ENCODE measurements around the gene PCYT1A. TPM values are rescaled to one million over a fixed set of nuclear protein-coding genes. Genes with fewer than 3 reads are reported as not detected.

Gene PCYT1A
- total RNA-seq, 3 donors from 2014 or later: 55.9 to 92.0 (median 56.4) TPM

GRCh38 chr3:196232154-196232881 lies 55.2 kb downstream of the PCYT1A start:
- H3K4me1 ChIP-seq: no peaks in the 10 kb centered on the region
- no peak overlapping the region for H3K4me3 ChIP-seq
- H3K9me3 ChIP-seq: no peaks in the 10 kb centered on the region
- no peaks in the 10 kb centered on the region for H3K36me3 ChIP-seq
- TF ChIP-seq POLR2A (IDR thresholded peaks at IDR 0.05) (no peak), POLR2AphosphoS5 (IDR thresholded peaks at IDR 0.05) (no peak)
- TF ChIP-seq, protein P1, sequence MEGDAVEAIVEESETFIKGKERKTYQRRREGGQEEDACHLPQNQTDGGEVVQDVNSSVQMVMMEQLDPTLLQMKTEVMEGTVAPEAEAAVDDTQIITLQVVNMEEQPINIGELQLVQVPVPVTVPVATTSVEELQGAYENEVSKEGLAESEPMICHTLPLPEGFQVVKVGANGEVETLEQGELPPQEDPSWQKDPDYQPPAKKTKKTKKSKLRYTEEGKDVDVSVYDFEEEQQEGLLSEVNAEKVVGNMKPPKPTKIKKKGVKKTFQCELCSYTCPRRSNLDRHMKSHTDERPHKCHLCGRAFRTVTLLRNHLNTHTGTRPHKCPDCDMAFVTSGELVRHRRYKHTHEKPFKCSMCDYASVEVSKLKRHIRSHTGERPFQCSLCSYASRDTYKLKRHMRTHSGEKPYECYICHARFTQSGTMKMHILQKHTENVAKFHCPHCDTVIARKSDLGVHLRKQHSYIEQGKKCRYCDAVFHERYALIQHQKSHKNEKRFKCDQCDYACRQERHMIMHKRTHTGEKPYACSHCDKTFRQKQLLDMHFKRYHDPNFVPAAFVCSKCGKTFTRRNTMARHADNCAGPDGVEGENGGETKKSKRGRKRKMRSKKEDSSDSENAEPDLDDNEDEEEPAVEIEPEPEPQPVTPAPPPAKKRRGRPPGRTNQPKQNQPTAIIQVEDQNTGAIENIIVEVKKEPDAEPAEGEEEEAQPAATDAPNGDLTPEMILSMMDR (IDR thresholded peaks at IDR 0.05): no peak
- H3K27ac ChIP-seq: no peak overlapping the region
- H3K27me3 ChIP-seq: no peaks in the 10 kb centered on the region
- intact Hi-C loops (cut with DNase I; ENCODE audit: low total_unique reads): no loop called here
- no peak for DNase-seq (ENCODE audit: low spot score in 2 of 2)

- no peak for DNase-seq (ENCODE audit: low spot score in 2 of 2)
- H3K4me1 ChIP-seq: no peaks in the 10 kb centered on the region
- peak overlapping the region in 2 of 3 donors; percentile 1 to 54 for H3K4me3 ChIP-seq
- no peaks in the 10 kb centered on the region for H3K9me3 ChIP-seq
- no peaks in the 10 kb centered on the region for H3K36me3 ChIP-seq
- no peak overlapping the region for H3K27ac ChIP-seq
- no peaks in the 10 kb centered on the region for H3K27me3 ChIP-seq
- intact Hi-C loops (cut with DNase I; ENCODE audit: low total_unique reads): no loop called here
- TF ChIP-seq POLR2A (IDR thresholded peaks at IDR 0.05) (no peak), POLR2AphosphoS5 (IDR thresholded peaks at IDR 0.05) (no peak)
- TF ChIP-seq, protein P1 (IDR thresholded peaks at IDR 0.05): no peak
These were observed 59.7 kb downstream of the PCYT1A start for GRCh38 chr3:196227629-196228493.

- Histone ChIP-seq H3K4me3 (peak overlapping the region in 2 of 3 donors; percentile 1 to 54), H3K27ac (no peak overlapping the region), H3K36me3 (no peaks in the 10 kb centered on the region), H3K9me3 (no peaks in the 10 kb centered on the region), H3K4me1 (no peaks in the 10 kb centered on the region), H3K27me3 (no peaks in the 10 kb centered on the region)
- TF ChIP-seq POLR2AphosphoS5 (IDR thresholded peaks at IDR 0.05) (no peak), POLR2A (IDR thresholded peaks at IDR 0.05) (no peak)
- TF ChIP-seq, protein P1 (IDR thresholded peaks at IDR 0.05): no peak
- no peak for DNase-seq (ENCODE audit: low spot score in 2 of 2)
- intact Hi-C loops (cut with DNase I; ENCODE audit: low total_unique reads): no loop called here
These were observed 60.4 kb downstream of the PCYT1A start for GRCh38 chr3:196227121-196227561.

DNA sequence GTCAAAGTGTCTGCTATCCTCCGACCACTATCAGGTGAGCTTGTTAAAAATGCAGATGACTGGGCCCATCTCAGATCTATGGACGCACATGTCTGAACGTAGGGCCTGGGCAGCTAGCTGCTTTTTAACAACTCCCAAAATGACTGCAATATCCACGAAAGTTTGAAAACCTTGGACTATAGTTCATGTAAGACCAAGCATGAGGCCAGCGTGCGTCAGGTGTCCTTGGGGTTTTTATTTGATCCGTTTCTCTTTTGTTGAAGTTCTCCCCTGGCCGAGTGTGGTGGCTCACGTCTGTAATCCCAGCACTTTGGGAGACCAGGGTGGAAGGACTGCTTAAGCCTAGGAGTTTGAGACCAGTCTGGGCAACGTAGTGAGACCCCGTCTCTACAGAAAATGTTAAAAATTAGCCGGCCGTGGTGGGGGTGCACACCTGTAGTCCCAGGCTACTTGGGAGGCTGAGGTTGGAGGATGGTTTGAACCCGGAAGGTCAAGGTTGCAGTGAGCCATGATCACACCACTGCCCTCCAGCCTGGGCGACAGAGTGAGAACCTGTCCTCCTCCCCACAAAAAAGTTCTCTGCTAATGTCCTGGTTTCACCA lies 61.7 kb downstream of the PCYT1A start:
- Histone ChIP-seq H3K36me3 (no peaks in the 10 kb centered on the region), H3K4me3 (no peak overlapping the region), H3K9me3 (no peaks in the 10 kb centered on the region), H3K27me3 (no peaks in the 10 kb centered on the region), H3K27ac (no peak overlapping the region), H3K4me1 (no peaks in the 10 kb centered on the region)
- no peak for DNase-seq (ENCODE audit: low spot score in 2 of 2)
- intact Hi-C loops (cut with DNase I; ENCODE audit: low total_unique reads): no loop called here
- no peak for TF ChIP-seq POLR2A (IDR thresholded peaks at IDR 0.05)
- no peak for TF ChIP-seq POLR2AphosphoS5 (IDR thresholded peaks at IDR 0.05)
- TF ChIP-seq, protein P1 (IDR thresholded peaks at IDR 0.05): no peak

All from breast epithelium (tissue), 4 donors.